Epithelial cell of esophagus (primary cell): ENCODE data around the gene CMTM3.
A peak's percentile ranks its signal among the peaks of the same experiment; 100 is the strongest.

Source experiments
- DNase-seq: peaks from one replicate; pipeline ENCODE4 v3.0.0; 2010; ENCODE audit warnings: low read depth
- H3K4me3 ChIP-seq: 2 replicates; pipeline ENCODE4 v1.5.1; 2011; ENCODE audit warnings: mild to moderate bottlenecking, low read length, control low read depth
- TF ChIP-seq, protein P1 (sequence below): IDR thresholded peaks from 2 replicates; pipeline ENCODE4 v1.5.1; 2011; ENCODE audit warnings: low read depth, mild to moderate bottlenecking, low read length, control low read depth, inconsistent platforms; ENCODE audit not compliant: insufficient read depth; ENCODE audit errors: missing control alignments

The CMTM3 gene

DNA sequence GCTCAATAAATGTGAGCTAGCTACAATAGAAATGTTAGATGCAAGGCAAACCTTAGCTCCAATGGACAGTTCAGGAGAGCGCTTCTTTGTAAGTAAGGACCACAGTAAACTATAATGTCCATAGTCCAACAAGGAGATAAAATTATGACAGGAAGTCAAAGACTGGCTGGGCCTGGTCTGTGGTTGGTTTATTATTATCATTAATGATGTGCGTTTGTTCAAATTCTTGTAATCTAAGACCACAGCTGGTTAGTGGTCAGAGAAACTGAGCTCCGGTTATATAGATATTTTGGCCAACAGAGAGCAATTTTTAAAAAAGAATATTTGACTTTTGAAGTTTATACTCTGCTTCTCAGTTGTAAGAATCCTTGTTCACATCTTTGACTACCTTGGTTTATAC, 30.0 kb upstream of the CMTM3 start:
- DNase-seq = no peak
- H3K4me3 ChIP-seq = no peak overlapping the region
- TF ChIP-seq, protein P1, sequence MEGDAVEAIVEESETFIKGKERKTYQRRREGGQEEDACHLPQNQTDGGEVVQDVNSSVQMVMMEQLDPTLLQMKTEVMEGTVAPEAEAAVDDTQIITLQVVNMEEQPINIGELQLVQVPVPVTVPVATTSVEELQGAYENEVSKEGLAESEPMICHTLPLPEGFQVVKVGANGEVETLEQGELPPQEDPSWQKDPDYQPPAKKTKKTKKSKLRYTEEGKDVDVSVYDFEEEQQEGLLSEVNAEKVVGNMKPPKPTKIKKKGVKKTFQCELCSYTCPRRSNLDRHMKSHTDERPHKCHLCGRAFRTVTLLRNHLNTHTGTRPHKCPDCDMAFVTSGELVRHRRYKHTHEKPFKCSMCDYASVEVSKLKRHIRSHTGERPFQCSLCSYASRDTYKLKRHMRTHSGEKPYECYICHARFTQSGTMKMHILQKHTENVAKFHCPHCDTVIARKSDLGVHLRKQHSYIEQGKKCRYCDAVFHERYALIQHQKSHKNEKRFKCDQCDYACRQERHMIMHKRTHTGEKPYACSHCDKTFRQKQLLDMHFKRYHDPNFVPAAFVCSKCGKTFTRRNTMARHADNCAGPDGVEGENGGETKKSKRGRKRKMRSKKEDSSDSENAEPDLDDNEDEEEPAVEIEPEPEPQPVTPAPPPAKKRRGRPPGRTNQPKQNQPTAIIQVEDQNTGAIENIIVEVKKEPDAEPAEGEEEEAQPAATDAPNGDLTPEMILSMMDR = no peak

DNA sequence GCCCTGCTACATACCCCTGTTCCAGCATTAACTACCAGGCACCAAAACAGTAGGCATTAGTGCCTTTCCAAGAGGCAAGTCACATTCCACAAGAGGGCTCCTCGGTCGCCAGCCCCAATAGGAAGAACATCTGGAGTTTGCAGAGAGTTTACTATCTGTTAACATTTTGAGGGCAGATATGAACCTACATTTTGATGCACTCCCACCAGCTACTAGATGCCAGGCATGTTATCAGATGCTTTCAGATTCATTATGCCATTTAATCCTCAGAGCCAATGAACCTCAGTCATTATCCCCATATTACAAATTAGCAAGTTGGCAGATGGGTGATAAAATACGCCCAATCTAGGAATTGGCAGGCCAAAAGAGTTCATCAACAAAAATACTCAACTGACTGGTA, 29.4 kb upstream of the CMTM3 start:
- no peak overlapping the region for H3K4me3 ChIP-seq
- DNase-seq = no peak
- TF ChIP-seq, protein P1 = no peak

DNA sequence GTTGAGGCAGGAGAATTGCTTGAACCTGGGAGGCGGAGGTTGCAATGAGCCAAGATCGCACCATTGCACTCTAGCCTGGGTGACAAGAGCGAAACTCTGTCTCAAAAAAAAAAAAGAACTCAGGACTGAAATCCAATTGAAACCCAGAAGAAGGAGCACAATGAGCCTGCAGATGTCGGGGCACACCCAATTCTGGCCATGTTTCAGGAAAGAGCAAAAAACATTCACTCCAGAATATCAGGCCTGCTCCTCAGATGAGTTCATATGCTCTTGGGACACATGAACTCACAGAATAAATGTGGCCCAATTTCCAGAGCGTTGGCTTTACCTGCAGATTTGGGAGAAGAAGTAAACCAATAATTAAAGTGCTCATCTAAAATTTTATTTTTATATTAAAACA, 28.2 kb upstream of the CMTM3 start:
- no peak overlapping the region for H3K4me3 ChIP-seq
- TF ChIP-seq, protein P1 = no peak
- no peak for DNase-seq

DNA sequence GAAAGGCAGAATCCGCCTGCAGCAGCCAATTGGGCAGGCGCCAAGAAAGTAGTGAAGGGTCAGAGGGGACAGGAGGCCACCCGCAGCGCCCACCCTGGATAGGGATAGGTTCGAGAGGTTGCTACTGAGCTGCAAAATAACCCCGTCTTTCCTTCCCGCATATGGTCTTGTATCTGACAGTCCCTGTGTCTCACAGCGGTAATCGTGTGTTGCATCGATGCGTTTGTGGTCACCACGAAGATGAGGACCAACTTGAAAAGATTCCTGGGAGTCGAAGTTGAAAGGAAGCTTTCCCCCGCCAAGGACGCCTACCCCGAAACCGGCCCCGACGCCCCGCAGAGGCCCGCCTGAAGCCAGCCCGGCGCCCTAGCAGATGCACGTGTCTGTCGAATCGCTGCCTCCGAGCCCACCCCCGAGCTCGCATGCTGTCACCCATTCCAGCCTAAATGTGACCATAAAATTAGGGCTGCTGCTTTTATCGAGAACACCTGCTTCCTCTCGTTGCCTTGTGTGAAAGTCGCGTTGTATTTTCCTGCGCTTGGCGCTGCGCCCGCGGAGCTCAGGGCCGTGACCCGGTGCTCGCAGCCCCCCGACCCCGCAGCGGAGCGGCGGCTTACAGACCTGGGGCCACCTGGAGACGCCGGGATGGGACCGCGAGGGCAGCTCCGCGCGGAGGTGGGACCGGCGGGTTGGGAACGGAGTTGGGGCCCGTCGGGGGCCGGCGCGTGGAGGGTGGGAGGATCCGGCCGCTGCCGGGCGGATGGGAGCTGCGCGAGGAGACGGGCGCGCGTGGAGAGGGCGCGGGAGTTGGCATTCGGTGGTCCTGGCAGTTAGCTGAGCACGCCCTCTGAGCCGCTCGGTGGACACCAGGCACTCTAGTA, 25.6 kb upstream of the CMTM3 start, which contains the start of gene CMTM2:
Gene CMTM2, plus strand, starts transcription at position 813 of the 881 bp plus-strand sequence. CDS start 145 bp downstream, outside the sequence.
- DNase-seq = no peak

DNA sequence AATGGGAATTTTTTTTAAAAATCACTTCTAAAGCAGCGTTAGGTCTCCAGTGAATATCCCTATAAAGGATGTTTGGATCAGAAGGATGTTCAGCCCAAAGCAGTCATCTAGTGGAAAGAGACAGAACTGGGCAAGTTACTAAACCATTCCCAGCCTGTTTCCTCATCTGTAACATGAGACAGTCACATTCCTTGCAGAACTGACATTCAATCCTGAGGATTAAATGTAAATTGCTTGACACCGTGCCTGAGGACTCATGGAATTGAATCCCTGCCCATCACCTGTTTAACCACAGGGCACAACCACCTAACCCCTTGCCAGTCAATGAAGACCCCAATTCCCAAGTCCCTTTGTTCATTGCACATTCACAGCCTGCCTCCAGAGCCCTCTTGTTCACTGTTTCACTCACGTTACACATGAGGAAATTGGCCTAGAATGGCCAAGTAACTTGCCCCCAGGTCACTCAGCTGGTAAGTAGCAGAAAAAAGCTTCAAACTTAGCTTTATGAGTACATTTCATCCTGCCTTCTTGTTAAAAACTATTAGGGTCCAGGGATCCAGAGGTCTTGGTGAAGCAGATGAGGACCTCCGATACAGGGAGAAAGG, 23.8 kb upstream of the CMTM3 start:
- peak; percentile 86 for DNase-seq
- H3K4me3 ChIP-seq = no peak overlapping the region
- TF ChIP-seq, protein P1 = peak; percentile 35

More for the DNA sequence above, 25.6 kb upstream of the CMTM3 start, which contains the start of gene CMTM2:
- TF ChIP-seq, protein P1 = no peak
- H3K4me3 ChIP-seq = no peak within 1 kb of the TSS

DNA sequence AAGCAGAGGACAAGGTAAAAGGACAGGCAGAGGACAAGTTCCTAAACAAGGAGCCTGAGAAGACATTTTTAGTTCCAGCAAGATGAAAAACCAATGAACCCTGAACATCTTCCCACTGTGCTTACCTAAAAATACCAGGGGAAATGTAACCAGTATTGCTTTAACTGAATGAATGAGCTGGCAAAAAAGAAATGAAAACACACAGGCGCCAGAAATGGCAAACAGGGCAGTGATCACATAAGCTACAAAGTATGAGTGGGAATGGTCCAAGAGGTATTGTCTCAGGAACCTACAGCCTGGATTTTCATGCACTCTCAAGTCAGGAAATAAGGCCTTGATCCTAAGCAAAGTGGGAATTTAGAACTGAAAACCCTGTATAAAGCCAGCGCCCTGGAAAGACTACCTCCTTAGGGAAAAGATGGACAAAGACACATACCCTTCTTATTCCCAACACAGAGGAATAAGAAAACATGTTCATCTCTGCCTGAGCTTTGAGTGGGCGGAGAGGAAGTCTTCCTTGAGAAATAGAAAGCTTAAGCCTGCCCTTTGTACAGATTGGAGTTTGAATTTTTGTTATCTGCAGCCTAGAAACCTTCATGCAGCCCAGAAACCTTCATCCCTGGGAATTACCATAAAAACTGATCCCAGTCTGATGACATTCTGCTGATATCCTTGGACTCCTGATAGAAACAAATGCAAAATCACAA, 23.1 kb upstream of the CMTM3 start:
- peak; percentile 35 for DNase-seq
- TF ChIP-seq, protein P1 = no peak
- H3K4me3 ChIP-seq = no peak overlapping the region
